GM19035 (cell line): ENCODE results near the gene SLC22A4.

ENCODE experiments used
- ATAC-seq: cut with Tn5 transposase; IDR thresholded peaks from one replicate; pipeline ENCODE4 v1.9.1; 2021; ENCODE audit not compliant: unreplicated experiment

The SLC22A4 gene

GRCh38 chr5:132391870-132392269, 97.7 kb downstream of the SLC22A4 start:
- no peak for ATAC-seq

- no peak for ATAC-seq
Observed at GRCh38 chr5:132392411-132392810, 98.2 kb downstream of the SLC22A4 start.

GRCh38 chr5:132392978-132393825, 99.0 kb downstream of the SLC22A4 start:
- no peak for ATAC-seq
